ENCODE measurements around the gene ADAP1.
"Not testable (repeated sequence)": the region's sequence is repeated elsewhere in the genome, so short reads cannot be mapped to it uniquely, and the experiment has no call there.

The ADAP1 gene

DNA sequence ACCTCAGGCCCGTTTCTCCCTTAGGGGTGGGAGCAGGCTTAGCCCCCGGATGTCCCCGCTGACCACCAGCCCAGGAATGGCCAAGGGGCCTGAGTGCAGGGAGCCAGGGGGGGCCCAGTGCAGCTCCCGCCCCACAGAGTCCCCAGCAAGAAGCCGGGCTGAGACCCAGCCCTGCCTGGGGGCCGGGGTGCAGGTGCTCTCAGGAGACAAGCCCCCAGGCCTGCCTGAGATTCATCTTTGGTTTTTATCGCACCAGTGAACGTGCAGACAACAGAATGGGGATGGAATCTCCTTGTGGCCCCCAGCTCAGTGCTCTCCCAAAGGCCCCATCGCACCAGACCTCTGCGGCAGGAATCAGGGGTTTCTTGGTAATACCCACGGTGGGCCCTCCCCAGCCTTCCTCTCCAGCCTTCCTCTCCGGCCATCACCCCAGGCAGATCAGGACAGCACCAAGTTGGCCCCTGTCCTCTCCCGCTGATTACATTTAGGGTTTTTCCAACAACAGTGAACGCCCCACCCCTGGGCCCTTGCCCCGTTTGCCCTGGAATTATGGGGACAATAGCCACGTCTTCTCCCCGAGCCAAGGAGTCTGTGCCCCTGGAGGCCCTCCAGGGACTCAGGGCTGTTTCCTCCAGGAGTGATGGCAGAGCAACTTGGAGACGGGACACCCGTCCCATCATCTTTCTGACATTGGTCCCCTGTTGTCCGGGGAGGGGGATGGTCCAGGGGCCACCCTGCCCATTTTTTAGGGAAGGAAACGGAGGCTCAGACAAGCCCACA is 22.4 kb downstream of the ADAP1 start:
- H3K36me3 Mint-ChIP-seq (ENCODE audit: low read depth) = peaks cover 10% of the 10 kb centered on the region
- no peak overlapping the region for H3K4me3 Mint-ChIP-seq
- no peak overlapping the region for H3K27ac Mint-ChIP-seq
- H3K9me3 Mint-ChIP-seq = no peaks in the 10 kb centered on the region
- H3K4me1 Mint-ChIP-seq (ENCODE audit: low read depth) = peaks cover 52% of the 10 kb centered on the region
- no peaks in the 10 kb centered on the region for H3K27me3 Mint-ChIP-seq

- Mint-ChIP-seq H3K9me3 (no peaks in the 10 kb centered on the region), H3K4me1 (ENCODE audit: low read depth) (peaks cover 50% of the 10 kb centered on the region), H3K36me3 (ENCODE audit: low read depth) (peaks cover 10% of the 10 kb centered on the region), H3K27me3 (no peaks in the 10 kb centered on the region), H3K4me3 (no peak overlapping the region), H3K27ac (peak overlapping the region; percentile 8)
Measured at GRCh38 chr7:930975-931758, 23.3 kb downstream of the ADAP1 start.

- Mint-ChIP-seq H3K36me3 (ENCODE audit: low read depth) (peaks cover 10% of the 10 kb centered on the region), H3K4me1 (ENCODE audit: low read depth) (peaks cover 59% of the 10 kb centered on the region), H3K4me3 (peak overlapping the region; percentile 47), H3K27me3 (no peaks in the 10 kb centered on the region), H3K27ac (peak overlapping the region; percentile 95), H3K9me3 (no peaks in the 10 kb centered on the region)
Measured at GRCh38 chr7:929311-929711, 25.2 kb downstream of the ADAP1 start.

GRCh38 chr7:927031-927671 is 27.3 kb downstream of the ADAP1 start:
- H3K36me3 Mint-ChIP-seq (ENCODE audit: low read depth) = peaks cover 10% of the 10 kb centered on the region
- H3K9me3 Mint-ChIP-seq = no peaks in the 10 kb centered on the region
- no peak overlapping the region for H3K4me3 Mint-ChIP-seq
- H3K4me1 Mint-ChIP-seq (ENCODE audit: low read depth) = peaks cover 75% of the 10 kb centered on the region
- H3K27me3 Mint-ChIP-seq = no peaks in the 10 kb centered on the region
- H3K27ac Mint-ChIP-seq = peak overlapping the region; percentile 28

DNA sequence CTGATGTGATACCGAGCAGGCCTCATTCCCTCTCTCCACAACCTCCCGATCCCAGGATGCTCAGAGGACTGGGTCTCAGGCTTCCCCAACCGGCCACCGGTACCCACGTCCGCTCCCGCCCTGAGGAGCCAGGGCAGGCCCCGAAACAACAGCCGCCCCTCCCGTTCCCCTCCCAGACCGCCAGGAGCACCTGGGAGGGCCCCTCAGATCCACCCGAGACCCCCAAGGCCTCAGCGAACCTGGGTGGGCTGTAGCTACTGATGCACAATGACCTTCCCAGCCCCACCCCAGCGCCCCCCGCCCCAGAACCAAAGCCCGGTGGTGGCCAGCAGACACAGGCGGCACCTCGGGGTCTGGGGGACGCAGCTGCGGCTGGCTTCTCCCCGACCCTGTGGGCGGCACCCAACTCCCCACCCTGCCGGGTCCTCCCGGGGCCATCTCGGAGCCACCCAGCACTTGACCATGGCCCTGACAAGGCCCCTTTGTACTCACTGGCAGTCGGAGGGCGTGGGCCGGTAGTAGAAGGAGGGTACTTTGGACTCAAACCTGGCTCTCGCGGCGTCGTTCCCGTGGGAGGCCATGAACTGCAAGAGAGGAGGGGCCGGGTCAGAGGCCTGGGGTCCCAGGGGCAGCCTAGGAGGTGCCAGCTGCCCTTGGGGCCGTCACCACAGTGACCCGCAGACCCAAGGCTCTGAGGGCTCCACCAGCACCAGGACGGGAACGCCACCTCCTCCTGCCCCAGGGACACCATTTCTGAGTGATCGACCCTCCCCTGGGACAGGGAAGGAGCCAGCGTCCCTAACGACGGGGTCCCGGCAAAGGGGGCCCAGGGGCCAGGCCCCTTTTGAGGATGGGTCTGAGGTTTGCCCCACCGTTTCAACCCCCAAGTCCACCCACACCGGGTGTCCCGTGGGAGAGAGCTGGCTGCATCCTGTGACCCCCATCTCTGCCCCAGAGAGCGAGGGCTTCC is 28.1 kb downstream of the ADAP1 start:
- Mint-ChIP-seq H3K9me3 (no peaks in the 10 kb centered on the region), H3K36me3 (ENCODE audit: low read depth) (peaks cover 10% of the 10 kb centered on the region), H3K27ac (peak overlapping the region; percentile 87), H3K4me3 (no peak overlapping the region), H3K27me3 (no peaks in the 10 kb centered on the region), H3K4me1 (ENCODE audit: low read depth) (peaks cover 80% of the 10 kb centered on the region)

GRCh38 chr7:925601-926000 is 28.9 kb downstream of the ADAP1 start:
- Mint-ChIP-seq H3K9me3 (no peaks in the 10 kb centered on the region), H3K4me3 (peak overlapping the region; percentile 48), H3K36me3 (ENCODE audit: low read depth) (peaks cover 14% of the 10 kb centered on the region), H3K27me3 (no peaks in the 10 kb centered on the region), H3K27ac (peak overlapping the region; percentile 87), H3K4me1 (ENCODE audit: low read depth) (peaks cover 81% of the 10 kb centered on the region)

GRCh38 chr7:924541-925231 is 29.8 kb downstream of the ADAP1 start:
- Mint-ChIP-seq H3K4me1 (ENCODE audit: low read depth) (peaks cover 75% of the 10 kb centered on the region), H3K4me3 (peak overlapping the region; percentile 77), H3K27ac (peak overlapping the region; percentile 92), H3K36me3 (ENCODE audit: low read depth) (peaks cover 8% of the 10 kb centered on the region), H3K27me3 (no peaks in the 10 kb centered on the region), H3K9me3 (no peaks in the 10 kb centered on the region)

DNA sequence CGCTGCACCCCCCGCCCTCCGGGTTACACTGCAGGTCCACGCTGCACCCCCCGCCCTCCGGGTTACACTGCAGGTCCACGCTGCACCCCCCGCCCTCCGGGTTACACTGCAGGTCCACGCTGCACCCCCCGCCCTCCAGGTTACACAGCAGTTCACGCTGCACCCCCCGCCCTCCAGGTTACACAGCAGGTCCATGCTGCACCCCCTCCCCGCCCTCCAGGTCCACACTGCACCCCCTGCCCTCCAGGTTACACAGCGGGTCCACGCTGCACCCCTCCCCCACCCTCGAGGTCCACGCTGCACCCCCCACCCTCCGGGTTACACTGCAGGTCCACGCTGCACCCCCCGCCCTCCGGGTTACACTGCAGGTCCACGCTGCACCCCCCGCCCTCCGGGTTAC is 30.4 kb downstream of the ADAP1 start:
- peaks cover 73% of the 10 kb centered on the region for H3K4me1 Mint-ChIP-seq (ENCODE audit: low read depth)
- not testable (repeated sequence) for H3K4me3 Mint-ChIP-seq; H3K27me3 Mint-ChIP-seq; H3K9me3 Mint-ChIP-seq; H3K36me3 Mint-ChIP-seq (ENCODE audit: low read depth); H3K27ac Mint-ChIP-seq

- H3K9me3 Mint-ChIP-seq = no peaks in the 10 kb centered on the region
- peak overlapping the region; percentile 97 for H3K27ac Mint-ChIP-seq
- peaks cover 66% of the 10 kb centered on the region for H3K4me1 Mint-ChIP-seq (ENCODE audit: low read depth)
- no peaks in the 10 kb centered on the region for H3K27me3 Mint-ChIP-seq
- peaks cover 4% of the 10 kb centered on the region for H3K36me3 Mint-ChIP-seq (ENCODE audit: low read depth)
- H3K4me3 Mint-ChIP-seq = peak overlapping the region; percentile 81
Measured at GRCh38 chr7:923108-924041, 31.1 kb downstream of the ADAP1 start.

- Mint-ChIP-seq H3K36me3 (ENCODE audit: low read depth) (peaks cover 4% of the 10 kb centered on the region), H3K4me1 (ENCODE audit: low read depth) (peaks cover 64% of the 10 kb centered on the region), H3K9me3 (no peaks in the 10 kb centered on the region), H3K27ac (peak overlapping the region; percentile 97), H3K4me3 (peak overlapping the region; percentile 81), H3K27me3 (no peaks in the 10 kb centered on the region)
Measured at GRCh38 chr7:922334-923107, 32.0 kb downstream of the ADAP1 start.

GRCh38 chr7:921581-922333 is 32.7 kb downstream of the ADAP1 start:
- H3K27ac Mint-ChIP-seq = peak overlapping the region; percentile 97
- no peaks in the 10 kb centered on the region for H3K9me3 Mint-ChIP-seq
- peak overlapping the region; percentile 20 for H3K4me3 Mint-ChIP-seq
- no peaks in the 10 kb centered on the region for H3K27me3 Mint-ChIP-seq
- peaks cover 4% of the 10 kb centered on the region for H3K36me3 Mint-ChIP-seq (ENCODE audit: low read depth)
- peaks cover 56% of the 10 kb centered on the region for H3K4me1 Mint-ChIP-seq (ENCODE audit: low read depth)

DNA sequence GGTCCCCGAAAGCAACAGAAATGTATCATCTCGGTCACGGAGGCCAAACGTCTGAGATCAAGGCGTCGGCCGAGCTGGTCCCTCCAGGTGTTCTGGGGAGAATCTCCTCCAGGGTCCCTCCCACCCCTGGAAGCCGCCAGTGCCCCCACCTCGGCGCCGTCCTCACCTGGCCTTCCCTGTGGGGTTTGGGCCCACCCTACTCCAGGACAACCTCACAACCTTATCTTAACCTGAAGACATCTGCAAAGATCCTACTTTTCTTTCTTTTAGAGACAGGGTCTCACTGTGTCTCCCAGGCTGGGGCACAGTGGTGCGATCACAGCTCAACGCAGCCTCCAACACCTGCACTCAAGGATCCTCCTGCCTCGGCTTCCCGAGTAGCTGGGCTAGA is 33.4 kb downstream of the ADAP1 start:
- H3K4me3 Mint-ChIP-seq = no peak overlapping the region
- H3K27me3 Mint-ChIP-seq = no peaks in the 10 kb centered on the region
- H3K9me3 Mint-ChIP-seq = no peaks in the 10 kb centered on the region
- peaks cover 8% of the 10 kb centered on the region for H3K36me3 Mint-ChIP-seq (ENCODE audit: low read depth)
- peak overlapping the region; percentile 81 for H3K27ac Mint-ChIP-seq
- H3K4me1 Mint-ChIP-seq (ENCODE audit: low read depth) = peaks cover 60% of the 10 kb centered on the region

All from stimulated activated naive CD8-positive, alpha-beta T cell treated with anti-CD3 and anti-CD28 coated beads, Interleukin-15, Interleukin-2, amounts not matched to agents 100 ng/mL and 50 ng/mL, for 24 hours (primary cell).